ENCODE data around the gene WNK4.

WNK4 gene

DNA sequence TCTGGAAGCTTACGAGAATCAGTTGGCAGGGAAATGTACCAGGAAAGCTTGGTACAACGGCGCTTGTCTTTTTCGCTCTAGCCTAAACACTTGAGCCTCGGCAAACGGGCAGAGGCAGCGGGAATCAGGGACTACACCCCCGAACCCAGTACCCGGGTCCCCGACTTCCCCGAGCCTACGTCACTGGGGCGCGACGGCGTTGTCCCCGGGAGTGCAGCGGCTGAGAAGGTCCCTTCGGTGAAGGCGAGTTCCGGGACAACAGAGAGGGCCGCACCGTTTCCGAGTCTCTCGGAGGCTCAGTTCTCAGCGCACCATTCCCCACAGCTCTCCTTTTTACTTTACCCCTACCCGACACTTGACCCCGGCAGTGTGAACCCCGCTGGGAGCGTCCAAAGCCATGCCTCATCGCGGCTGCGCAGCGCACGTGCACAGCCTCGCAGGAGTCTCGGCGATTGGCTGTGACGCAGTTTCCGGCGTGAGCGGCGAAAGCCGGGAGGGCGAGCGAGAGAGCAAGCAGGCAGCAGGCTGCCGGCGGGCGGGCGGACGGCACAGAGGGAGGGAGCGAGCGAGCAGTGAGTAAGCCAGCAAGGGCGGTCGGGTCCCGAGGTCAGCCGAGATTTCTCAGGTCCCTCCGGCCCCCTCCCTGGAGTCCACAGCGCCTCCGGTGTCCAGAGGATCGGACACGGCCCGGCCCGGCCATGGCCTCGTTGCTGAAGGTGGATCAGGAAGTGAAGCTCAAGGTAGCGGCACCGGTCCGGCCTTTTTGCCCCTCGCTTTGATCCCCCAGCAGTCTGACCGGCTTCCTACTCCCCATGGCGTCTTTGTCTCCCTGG, 52.7 kb downstream of the WNK4 start, which contains the start of gene PSME3:
Gene PSME3 (plus strand): TSS at position 464 of the 833 bp plus-strand sequence. CDS start 235 bp downstream, at position 699.
- TF ChIP-seq, protein P1, sequence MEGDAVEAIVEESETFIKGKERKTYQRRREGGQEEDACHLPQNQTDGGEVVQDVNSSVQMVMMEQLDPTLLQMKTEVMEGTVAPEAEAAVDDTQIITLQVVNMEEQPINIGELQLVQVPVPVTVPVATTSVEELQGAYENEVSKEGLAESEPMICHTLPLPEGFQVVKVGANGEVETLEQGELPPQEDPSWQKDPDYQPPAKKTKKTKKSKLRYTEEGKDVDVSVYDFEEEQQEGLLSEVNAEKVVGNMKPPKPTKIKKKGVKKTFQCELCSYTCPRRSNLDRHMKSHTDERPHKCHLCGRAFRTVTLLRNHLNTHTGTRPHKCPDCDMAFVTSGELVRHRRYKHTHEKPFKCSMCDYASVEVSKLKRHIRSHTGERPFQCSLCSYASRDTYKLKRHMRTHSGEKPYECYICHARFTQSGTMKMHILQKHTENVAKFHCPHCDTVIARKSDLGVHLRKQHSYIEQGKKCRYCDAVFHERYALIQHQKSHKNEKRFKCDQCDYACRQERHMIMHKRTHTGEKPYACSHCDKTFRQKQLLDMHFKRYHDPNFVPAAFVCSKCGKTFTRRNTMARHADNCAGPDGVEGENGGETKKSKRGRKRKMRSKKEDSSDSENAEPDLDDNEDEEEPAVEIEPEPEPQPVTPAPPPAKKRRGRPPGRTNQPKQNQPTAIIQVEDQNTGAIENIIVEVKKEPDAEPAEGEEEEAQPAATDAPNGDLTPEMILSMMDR (IDR thresholded peaks at IDR 0.05; ENCODE audit: low read depth, low read length) = no peak; the same call in 1 of the 2 replicates
- no peak for DNase-seq (ENCODE audit: extremely low read depth, low read depth)

DNA sequence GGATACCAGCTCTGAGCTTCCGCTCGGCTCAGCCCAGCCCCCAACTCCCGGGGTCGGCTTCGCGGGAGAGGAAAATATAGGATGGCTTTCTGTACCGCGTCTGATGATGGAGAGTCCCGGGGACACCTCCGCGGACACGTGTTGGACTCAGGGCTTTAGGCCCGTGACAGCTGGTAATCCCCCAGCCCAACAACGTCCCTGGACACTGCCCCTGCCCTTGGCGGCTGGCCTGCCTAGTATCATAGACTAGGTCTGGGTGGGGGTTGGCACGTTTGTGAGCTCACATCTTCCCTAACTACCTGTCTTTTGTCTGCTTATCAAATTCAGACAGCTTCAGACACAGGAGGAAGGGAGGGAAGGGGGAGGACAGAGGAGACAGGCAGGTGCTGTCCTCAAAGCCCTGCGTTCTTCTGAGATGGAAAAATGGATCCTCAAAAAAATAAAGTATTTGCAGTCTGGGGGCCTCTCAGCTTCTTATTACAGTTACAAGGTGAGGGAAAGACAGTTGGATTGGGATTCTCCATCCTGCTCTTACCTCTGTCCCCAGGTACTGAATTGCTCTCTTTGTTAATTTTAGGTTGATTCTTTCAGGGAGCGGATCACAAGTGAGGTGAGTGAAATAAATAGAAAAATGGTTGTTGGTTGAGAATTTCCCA, 53.5 kb downstream of the WNK4 start:
- TF ChIP-seq, protein P1 (IDR thresholded peaks at IDR 0.05; ENCODE audit: low read depth, low read length) = no peak
- no peak for DNase-seq (ENCODE audit: extremely low read depth, low read depth)

DNA sequence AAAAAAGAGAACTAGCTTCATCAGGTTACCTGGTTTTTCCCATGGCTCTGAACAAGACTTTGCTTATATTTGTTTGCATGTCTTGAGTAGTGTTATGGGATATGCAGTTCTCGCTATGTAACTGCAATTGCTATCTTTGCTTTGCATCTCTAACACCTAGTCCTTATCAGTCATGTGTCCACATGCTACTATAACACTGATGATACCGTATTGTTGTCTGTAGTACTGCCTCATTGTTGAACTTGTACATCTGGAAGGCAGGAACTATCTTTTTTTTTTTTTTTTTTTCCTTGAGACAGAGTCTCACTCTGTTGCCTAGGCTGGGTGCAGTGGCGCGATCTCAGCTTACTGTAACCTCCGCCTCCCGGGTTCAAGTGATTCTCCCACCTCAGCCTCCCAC, 55.3 kb downstream of the WNK4 start:
- TF ChIP-seq, protein P1 (IDR thresholded peaks at IDR 0.05; ENCODE audit: low read depth, low read length) = no peak
- DNase-seq (ENCODE audit: extremely low read depth, low read depth) = no peak

DNA sequence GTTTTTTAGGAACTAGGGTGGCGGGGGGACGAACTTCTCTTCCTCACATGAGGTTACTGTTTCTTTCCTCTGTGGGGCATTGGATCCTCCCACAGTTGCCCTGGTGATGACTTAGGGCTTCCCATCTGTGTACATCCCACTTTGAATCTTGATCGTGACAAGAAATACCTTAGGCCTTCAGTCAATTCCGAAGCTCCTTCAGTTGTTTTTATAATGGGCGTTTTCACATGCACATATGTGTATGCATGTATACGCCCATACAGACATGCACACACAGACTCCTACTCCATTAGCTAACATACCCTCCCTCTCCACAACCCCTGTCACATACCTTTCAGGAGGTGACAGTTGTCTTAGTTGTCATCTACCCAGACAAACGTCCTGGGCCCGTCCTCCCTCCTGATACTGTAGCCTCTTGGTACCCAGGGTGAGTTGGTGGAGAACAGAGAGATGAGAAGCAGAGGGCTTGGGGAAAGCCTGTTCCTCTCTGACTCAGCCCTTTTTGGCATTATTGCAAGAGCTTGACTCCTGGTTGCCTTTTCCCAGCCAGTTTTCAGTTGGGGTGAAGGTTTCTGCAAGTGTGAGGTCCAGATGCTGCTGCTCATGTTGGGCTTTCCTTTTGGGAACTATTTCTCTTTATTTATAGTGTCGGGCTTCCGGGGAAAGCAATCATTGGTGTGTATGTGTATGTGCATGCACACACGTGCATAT, 61.7 kb downstream of the WNK4 start:
- TF ChIP-seq, protein P1 (IDR thresholded peaks at IDR 0.05; ENCODE audit: low read depth, low read length) = no peak
- no peak for DNase-seq (ENCODE audit: extremely low read depth, low read depth)

DNA sequence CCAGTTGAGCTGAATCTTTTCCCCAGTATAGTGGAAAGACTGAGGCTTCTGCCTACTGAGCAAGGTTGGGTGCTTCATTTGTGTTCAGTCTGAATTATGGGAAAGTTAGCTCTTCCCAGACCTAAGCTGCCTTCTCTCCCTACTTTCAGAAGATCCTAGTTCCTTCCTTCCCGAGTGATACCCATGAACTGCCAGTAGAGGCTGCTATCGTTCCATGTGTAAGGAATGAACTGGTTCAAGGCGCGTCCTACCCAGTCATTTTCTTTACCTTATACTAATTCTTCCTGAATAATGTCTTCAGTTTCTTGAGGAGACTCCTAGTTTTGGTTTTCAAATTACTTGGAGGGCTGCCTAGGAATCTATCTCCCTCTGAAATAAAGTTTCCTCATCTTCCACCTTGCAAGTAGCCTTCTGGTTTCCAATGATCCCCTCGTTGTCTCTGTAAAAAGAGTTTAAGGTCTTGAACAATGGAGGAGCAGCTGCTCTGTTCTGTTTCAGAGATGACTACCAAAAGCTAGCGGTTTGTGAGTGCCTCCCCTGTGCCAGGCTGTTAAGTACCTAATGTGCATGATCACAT, 63.0 kb downstream of the WNK4 start:
- peak; percentile 43 for DNase-seq (ENCODE audit: extremely low read depth, low read depth)
- TF ChIP-seq, protein P1 (IDR thresholded peaks at IDR 0.05; ENCODE audit: low read depth, low read length) = peak; percentile 100

DNA sequence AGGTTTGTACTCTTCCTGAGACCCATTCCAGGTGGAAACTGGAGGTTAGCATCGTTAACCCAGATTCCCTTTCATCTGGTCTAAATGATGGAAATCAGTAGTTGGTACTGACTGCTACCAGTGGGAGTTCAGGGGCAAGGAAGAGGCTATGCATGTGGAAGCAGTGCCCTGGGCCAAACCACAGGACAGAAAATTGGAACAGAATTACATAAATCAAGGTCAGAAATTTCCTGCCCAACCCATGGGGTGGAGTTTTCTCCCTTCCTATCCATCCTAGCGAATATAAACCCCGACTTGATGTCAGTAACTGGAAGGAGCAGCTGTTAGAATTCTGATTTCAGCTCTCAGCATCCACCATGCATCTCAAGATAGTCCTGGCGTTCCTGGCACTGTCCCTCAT, 63.9 kb downstream of the WNK4 start, which contains the start of gene AOC2:
Gene AOC2 (plus strand): TSS at position 310 of the 400 bp plus-strand sequence. CDS start 47 bp downstream, at position 357.
- no peak for DNase-seq (ENCODE audit: extremely low read depth, low read depth)
- TF ChIP-seq, protein P1 (IDR thresholded peaks at IDR 0.05; ENCODE audit: low read depth, low read length) = no peak

Measured in AG09319 (cell line).